ENCODE data around the gene ADIPOR2. TPM values are rescaled to one million over a fixed set of nuclear protein-coding genes. Genes with fewer than 3 reads are reported as not detected.

Gene ADIPOR2
- total RNA-seq, 1 experiment from 2014 or later = 45.3 TPM

GRCh38 chr12:1760566-1761382 is 69.9 kb downstream of the ADIPOR2 start:
- Histone ChIP-seq H3K9ac (ENCODE audit: extremely low read depth, insufficient read length, low read length) (no peak overlapping the region), H2BK15ac (ENCODE audit: low read depth, low read length) (no peak overlapping the region), H3K23me2 (ENCODE audit: insufficient read length, low read depth, low read length, poor library complexity, severe bottlenecking) (no peaks in the 10 kb centered on the region), H2BK20ac (ENCODE audit: low read depth, low read length, poor library complexity, severe bottlenecking) (no peak overlapping the region), H3K9me3 (ENCODE audit: control insufficient read depth, low read depth, low read length) (no peaks in the 10 kb centered on the region), H3K79me2 (ENCODE audit: insufficient read depth, low read length) (peaks cover 3% of the 10 kb centered on the region; the same call in 1 of the 2 replicates), H3T11ph (ENCODE audit: low read length) (no peak overlapping the region), H3K27me3 (ENCODE audit: insufficient read depth, low read length) (no peaks in the 10 kb centered on the region), H3K27ac (ENCODE audit: insufficient read length, low read depth, low read length) (no peak overlapping the region), H3K79me1 (ENCODE audit: insufficient read depth, low read depth, low read length, poor library complexity, severe bottlenecking) (no peaks in the 10 kb centered on the region), H3K23ac (ENCODE audit: insufficient read length, low read depth, low read length) (no peak overlapping the region), H2BK5ac (ENCODE audit: insufficient read length, low read length) (no peak overlapping the region), H2AK5ac (ENCODE audit: insufficient read length, low read length) (no peak overlapping the region), H3K56ac (ENCODE audit: insufficient read length, low read depth, low read length) (no peak overlapping the region), H2BK120ac (ENCODE audit: low read depth, low read length, poor library complexity, severe bottlenecking) (no peak overlapping the region), H3K14ac (ENCODE audit: insufficient read depth, low read length) (no peak overlapping the region), H3K4ac (ENCODE audit: low read depth, low read length) (no peak overlapping the region), H4K91ac (ENCODE audit: insufficient read length, low read depth, low read length) (no peak overlapping the region), H4K20me1 (ENCODE audit: control insufficient read depth, insufficient read depth, insufficient read length) (no peaks in the 10 kb centered on the region), H4K5ac (ENCODE audit: insufficient read length, low read depth, low read length) (no peak overlapping the region), H3K18ac (ENCODE audit: insufficient read length, low read depth, low read length) (no peak overlapping the region), H4K8ac (replicated peaks; ENCODE audit: insufficient read length, low read depth, low read length) (no peak overlapping the region), H3K4me2 (ENCODE audit: insufficient read depth, insufficient read length, low read length) (no peak overlapping the region), H2BK12ac (ENCODE audit: insufficient read length, low read depth, low read length) (no peak overlapping the region), H2AFZ (ENCODE audit: low read length) (no peak overlapping the region), H3K4me1 (ENCODE audit: insufficient read depth, low read length) (no peaks in the 10 kb centered on the region)
- Mint-ChIP-seq H3K36me3 (ENCODE audit: insufficient read depth in 1 of 3, low read depth in 3 of 3) (peaks cover 5 to 17% (median 6%) of the 10 kb centered on the region in 3 experiments; a peak in 4 of 7 replicates), H3K9me3 (no peaks in the 10 kb centered on the region), H3K4me1 (peaks cover 12 to 21% of the 10 kb centered on the region in 2 experiments), H3K4me3 (no peak overlapping the region), H3K27ac (no peak overlapping the region; a peak in 1 of 7 replicates), H3K27me3 (ENCODE audit: low read depth) (no peaks in the 10 kb centered on the region)
- no CpG with 5 or more reads among the region's 2 CpGs for WGBS (ENCODE audit: extremely low coverage, insufficient read length, low lambda C conversion rate)
- DNase-seq = no peak
- TF ChIP-seq CTCF (conservative IDR thresholded peaks at IDR 0.05) = peak; percentile 24; the same call in 1 of the 3 replicates
